GM12875 (cell line): ENCODE results near the gene KRT6C.

Experiments
- H3K4me3 ChIP-seq: one replicate; pipeline ENCODE4 v1.5.1; 2011; ENCODE audit warnings: low read depth, low read length, control low read depth
- CTCF ChIP-seq: IDR thresholded peaks from 2 replicates; pipeline ENCODE4 v1.5.1; 2011; ENCODE audit warnings: low read depth, mild to moderate bottlenecking, control low read depth, inconsistent platforms, low read length, moderate library complexity, borderline replicate concordance; ENCODE audit not compliant: insufficient read depth

Gene KRT6C

GRCh38 chr12:52425466-52425865 is 48.1 kb downstream of the KRT6C start:
- no peak for TF ChIP-seq CTCF
- H3K4me3 ChIP-seq = no peak overlapping the region

- H3K4me3 ChIP-seq = no peak overlapping the region
- no peak for TF ChIP-seq CTCF
These were observed 49.7 kb downstream of the KRT6C start for GRCh38 chr12:52423661-52424500.

GRCh38 chr12:52423035-52423434 is 50.6 kb downstream of the KRT6C start:
- H3K4me3 ChIP-seq = no peak overlapping the region
- no peak for TF ChIP-seq CTCF

- TF ChIP-seq CTCF = no peak
- H3K4me3 ChIP-seq = no peak overlapping the region
These were observed 53.9 kb downstream of the KRT6C start for GRCh38 chr12:52419656-52420055.

GRCh38 chr12:52418576-52419110 is 55.0 kb downstream of the KRT6C start:
- TF ChIP-seq CTCF = no peak
- no peak overlapping the region for H3K4me3 ChIP-seq
